ENCODE data around the gene C11orf68. TPM values are rescaled to one million over a fixed set of nuclear protein-coding genes. Genes with fewer than 3 reads are reported as not detected.

Gene C11orf68
- total RNA-seq, result 10 to 100 TPM; 22.0 to 40.9 (median 31.7) TPM
- polyA plus RNA-seq, result 10 to 100 TPM; 34.3 to 44.9 (median 36.7) TPM
- long read RNA-seq, donor 1, transcript C11orf68-202 (2 exons, 1,559 nt), result minor isoform, 9 of 32 reads
- long read RNA-seq, donor 1, transcript C11orf68-201 (2 exons, 1,619 nt), result minor isoform, 5 of 32 reads
- long read RNA-seq, donor 1, transcript C11orf68-203 (1 exons, 1,528 nt), result major isoform, 18 of 32 reads
- long read RNA-seq, donor 1, partial matches to known transcripts, result 0 of 32 reads
- long read RNA-seq, donor 1, other reads (novel, unspliced or antisense), result 0 of 32 reads
- long read RNA-seq, donor 2, transcript C11orf68-202 (2 exons, 1,559 nt), result minor isoform, 7 of 28 reads
- long read RNA-seq, donor 2, transcript C11orf68-203 (1 exons, 1,528 nt), result major isoform, 16 of 28 reads
- long read RNA-seq, donor 2, transcript C11orf68-201 (2 exons, 1,619 nt), result minor isoform, 5 of 28 reads
- long read RNA-seq, donor 2, partial matches to known transcripts, result 0 of 28 reads
- long read RNA-seq, donor 2, other reads (novel, unspliced or antisense), result 0 of 28 reads

GRCh38 chr11:65918211-65919140, at the start of gene C11orf68:
C11orf68 (minus strand) TSS chr11:65919062; CDS start chr11:65919031, 31 bp downstream.
- intact Hi-C loops (cut with DNase I; ENCODE audit: low total_unique reads), result no loop called here
- H3K4me3 ChIP-seq, result peak within 1 kb of the TSS; percentile 85 to 100 (median 96)
- H3K27ac ChIP-seq, result peak within 1 kb of the TSS; percentile 91 to 98 (median 96)
- 3 to 7% (median 5%) methylated on average over 29 to 77 of the region's 77 CpGs for WGBS, 5 donors
- H3K36me3 ChIP-seq, result peaks cover 0 to 45% (median 17%) of the 10 kb centered on the region in 6 donors
- no peaks in the 10 kb centered on the region for H3K9me3 ChIP-seq
- H3K27me3 ChIP-seq (replicated peaks in 1 of 7), result no peaks in the 10 kb centered on the region
- DNase-seq, result no peak
- TF ChIP-seq POLR2AphosphoS5 (IDR thresholded peaks at IDR 0.05), result peak in 2 of 3 donors; percentile 66 to 80
- peak in 1 of 3 donors; percentile 23 for TF ChIP-seq POLR2A (IDR thresholded peaks at IDR 0.05)
- TF ChIP-seq, protein P1, sequence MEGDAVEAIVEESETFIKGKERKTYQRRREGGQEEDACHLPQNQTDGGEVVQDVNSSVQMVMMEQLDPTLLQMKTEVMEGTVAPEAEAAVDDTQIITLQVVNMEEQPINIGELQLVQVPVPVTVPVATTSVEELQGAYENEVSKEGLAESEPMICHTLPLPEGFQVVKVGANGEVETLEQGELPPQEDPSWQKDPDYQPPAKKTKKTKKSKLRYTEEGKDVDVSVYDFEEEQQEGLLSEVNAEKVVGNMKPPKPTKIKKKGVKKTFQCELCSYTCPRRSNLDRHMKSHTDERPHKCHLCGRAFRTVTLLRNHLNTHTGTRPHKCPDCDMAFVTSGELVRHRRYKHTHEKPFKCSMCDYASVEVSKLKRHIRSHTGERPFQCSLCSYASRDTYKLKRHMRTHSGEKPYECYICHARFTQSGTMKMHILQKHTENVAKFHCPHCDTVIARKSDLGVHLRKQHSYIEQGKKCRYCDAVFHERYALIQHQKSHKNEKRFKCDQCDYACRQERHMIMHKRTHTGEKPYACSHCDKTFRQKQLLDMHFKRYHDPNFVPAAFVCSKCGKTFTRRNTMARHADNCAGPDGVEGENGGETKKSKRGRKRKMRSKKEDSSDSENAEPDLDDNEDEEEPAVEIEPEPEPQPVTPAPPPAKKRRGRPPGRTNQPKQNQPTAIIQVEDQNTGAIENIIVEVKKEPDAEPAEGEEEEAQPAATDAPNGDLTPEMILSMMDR (IDR thresholded peaks at IDR 0.05 in 8 of 11, conservative IDR thresholded peaks at IDR 0.05 in 3 of 11), result no peak
- peaks cover 45 to 85% (median 54%) of the 10 kb centered on the region in 6 donors for H3K4me1 ChIP-seq

GRCh38 chr11:65967329-65967934, 48.6 kb upstream of the C11orf68 start:
- no peak for DNase-seq
- WGBS, 5 donors, result 94 to 97% (median 96%) methylated on average over 22 to 30 of the region's 30 CpGs

DNA sequence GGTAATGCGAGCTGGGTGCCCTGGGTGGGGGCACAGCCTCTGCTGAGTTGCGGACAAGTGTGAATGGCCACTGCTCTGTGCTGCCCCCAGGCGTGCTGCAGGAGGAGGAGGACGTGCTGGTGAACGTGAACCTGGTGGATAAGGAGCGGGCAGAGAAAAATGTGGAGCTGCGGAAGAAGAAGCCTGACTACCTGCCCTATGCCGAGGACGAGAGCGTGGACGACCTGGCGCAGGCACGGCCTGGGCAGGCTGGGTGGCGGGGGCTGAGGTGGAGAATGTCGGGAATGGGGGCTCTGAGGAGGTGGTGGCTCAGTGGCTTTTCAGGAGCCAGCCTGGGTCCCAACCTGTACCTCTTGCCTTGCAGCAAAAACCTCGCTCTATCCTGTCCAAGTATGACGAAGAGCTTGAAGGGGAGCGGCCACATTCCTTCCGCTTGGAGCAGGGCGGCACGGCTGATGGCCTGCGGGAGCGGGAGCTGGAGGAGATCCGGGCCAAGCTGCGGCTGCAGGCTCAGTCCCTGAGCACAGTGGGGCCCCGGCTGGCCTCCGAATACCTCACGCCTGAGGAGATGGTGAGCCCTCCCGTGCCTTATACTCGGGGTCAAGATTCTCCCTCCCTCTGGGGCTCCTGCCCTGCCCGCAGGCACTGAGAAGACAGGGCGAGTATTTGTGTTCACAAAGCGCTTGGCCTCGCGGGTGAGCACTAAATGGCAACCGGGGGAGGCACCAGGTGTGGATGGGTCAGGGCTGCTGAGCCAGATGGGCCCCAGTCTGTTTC, 47.3 kb upstream of the C11orf68 start:
- Histone ChIP-seq H3K4me1 (peaks cover 19 to 65% (median 42%) of the 10 kb centered on the region in 6 donors), H3K27ac (no peak overlapping the region), H3K27me3 (replicated peaks in 1 of 7) (no peaks in the 10 kb centered on the region), H3K4me3 (no peak overlapping the region), H3K9me3 (no peaks in the 10 kb centered on the region), H3K36me3 (peaks cover 7 to 75% (median 68%) of the 10 kb centered on the region in 6 donors)
- 95 to 97% (median 96%) methylated on average over 22 to 36 of the region's 36 CpGs for WGBS, 5 donors
- TF ChIP-seq POLR2AphosphoS5 (IDR thresholded peaks at IDR 0.05), result peak in 1 of 3 donors; percentile 47
- TF ChIP-seq, protein P1 (IDR thresholded peaks at IDR 0.05 in 8 of 11, conservative IDR thresholded peaks at IDR 0.05 in 3 of 11), result no peak
- TF ChIP-seq POLR2A (IDR thresholded peaks at IDR 0.05), result no peak
- intact Hi-C loops (cut with DNase I; ENCODE audit: low total_unique reads), result no loop called here
- no peak for DNase-seq

More at GRCh38 chr11:65967329-65967934, 48.6 kb upstream of the C11orf68 start:
- Histone ChIP-seq H3K27me3 (replicated peaks in 1 of 7) (no peaks in the 10 kb centered on the region), H3K4me3 (no peak overlapping the region), H3K36me3 (peaks cover 7 to 85% (median 68%) of the 10 kb centered on the region in 6 donors), H3K4me1 (peaks cover 16 to 59% (median 37%) of the 10 kb centered on the region in 6 donors), H3K27ac (peak overlapping the region in 1 of 8 donors; percentile 88), H3K9me3 (no peaks in the 10 kb centered on the region)
- intact Hi-C loops (cut with DNase I; ENCODE audit: low total_unique reads), result no loop called here
- TF ChIP-seq POLR2AphosphoS5 (IDR thresholded peaks at IDR 0.05), result peak in 1 of 3 donors; percentile 45
- TF ChIP-seq, protein P1 (IDR thresholded peaks at IDR 0.05 in 8 of 11, conservative IDR thresholded peaks at IDR 0.05 in 3 of 11), result no peak
